ENCODE data around the gene SHCBP1L.

The SHCBP1L gene

DNA sequence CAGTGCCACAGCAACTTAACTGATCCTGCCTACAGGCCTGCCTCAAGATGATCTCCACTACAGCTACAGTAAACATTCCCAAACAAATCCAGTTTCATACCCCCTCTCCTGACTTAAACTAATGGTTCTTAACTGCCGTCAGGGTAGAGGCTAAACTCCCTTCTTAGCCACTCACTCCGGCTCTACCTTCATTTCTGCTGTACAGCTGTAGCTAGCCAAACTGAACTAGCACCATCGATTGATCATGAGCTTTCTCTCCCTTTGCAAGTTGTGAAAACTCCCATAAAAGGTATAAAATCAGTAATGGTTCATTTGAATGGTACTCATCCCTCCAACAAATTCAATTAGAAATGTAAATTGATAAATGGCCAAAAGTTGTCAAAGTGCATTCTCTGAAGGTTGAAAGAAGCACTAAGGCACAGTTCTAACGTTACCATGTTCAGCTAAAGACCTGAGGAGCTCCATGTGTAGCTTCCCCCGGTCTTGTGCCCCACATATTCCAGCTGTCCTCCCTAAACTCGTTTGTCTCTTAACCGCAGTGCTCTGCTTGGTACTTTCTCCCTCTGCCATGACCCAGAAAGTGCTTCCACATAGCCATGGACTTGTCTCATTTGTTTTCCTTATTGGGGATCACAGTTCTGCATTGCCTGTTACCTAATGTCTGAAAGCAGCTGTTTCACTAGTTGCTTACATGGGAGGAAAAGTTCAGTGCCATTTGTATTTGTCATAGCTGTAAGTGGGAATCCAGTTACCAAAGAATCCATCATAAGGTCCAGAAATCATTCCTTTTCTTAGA is 64.0 kb downstream of the SHCBP1L start:
- DNase-seq = no peak

DNA sequence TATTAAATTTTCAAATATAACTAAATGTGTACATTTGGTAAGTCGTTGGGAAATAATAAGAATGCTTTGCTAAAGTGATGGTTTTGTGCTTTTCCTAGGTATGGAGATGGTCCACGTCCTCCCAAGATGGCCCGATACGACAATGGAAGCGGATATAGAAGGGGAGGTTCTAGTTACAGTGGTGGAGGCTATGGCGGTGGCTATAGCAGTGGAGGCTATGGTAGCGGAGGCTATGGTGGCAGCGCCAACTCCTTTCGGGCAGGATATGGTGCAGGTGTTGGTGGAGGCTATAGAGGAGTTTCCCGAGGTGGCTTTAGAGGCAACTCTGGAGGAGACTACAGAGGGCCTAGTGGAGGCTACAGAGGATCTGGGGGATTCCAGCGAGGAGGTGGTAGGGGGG is 66.0 kb downstream of the SHCBP1L start:
- no peak for DNase-seq

DNA sequence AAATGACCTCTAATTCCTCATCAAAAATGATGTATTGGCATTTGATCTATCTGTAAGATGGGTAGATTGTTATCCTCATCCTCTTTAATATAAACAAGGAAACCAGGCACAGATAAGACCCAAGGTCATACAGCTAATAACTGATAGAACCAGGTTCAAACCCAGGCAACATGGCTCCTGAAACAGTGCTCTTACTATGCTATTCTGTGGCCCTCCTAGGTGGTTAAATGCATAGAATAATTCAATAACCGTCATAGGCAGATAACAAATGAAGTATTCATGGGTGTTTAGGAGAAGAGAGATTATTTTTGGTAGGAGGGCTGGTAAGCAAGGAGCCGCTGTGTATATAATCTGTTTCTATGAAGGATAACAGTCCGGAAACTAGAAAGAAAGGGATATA is 67.4 kb downstream of the SHCBP1L start:
- DNase-seq = no peak

DNA sequence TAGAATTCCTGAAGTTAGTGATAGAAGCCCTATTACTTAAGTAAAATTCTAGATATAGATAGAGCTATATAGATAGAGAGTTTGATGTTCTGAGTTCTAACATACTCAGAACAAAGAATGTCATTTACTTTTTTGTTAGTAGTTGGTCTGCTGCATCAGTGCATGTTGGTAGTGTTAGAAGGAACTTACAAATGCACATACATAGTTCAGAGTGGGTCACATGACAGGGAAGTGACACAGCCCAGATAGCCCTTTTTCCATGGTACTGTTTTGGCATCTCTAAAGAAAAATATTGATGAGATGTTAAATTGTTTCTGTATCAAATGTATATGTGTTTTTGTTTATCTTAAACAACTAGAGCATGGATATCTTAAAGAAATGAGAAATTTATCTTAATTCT is 68.1 kb downstream of the SHCBP1L start:
- no peak for DNase-seq

DNA sequence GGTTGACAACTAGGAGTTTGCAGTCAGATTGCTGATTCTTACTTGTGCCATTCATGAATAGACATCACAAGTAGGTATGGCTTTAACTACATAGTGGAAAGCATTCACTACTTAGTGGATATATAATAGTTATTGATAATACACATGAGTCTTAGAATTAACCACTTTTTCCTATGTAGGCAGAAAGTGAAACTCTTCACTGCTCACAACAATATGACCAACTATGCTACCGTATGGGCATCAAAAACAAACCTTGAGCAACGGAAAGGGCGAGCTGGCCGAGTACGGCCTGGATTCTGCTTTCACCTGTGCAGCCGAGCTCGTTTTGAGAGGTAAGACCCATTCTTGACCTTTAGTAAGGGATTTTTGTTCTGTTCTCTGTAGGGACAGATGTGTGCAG is 75.1 kb downstream of the SHCBP1L start:
- no peak for DNase-seq

DNA sequence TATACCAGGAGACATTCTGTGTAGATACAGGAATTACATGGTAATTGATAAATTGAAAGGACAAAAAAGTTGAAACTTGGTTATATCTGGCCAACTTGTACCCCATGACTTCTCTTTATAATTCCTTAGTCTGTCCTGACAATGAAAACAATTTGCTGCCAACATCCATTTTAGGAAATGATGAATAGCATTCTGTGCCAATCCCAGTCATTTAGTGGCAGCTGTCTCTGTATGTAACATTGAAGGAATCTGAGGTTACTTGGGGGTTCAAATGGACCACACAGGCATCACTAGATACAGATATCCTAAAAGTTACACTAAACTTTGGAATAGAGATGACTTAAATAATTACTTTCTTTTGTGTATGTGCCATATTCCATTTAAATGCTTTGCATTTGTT is 75.6 kb downstream of the SHCBP1L start:
- DNase-seq = no peak

DNA sequence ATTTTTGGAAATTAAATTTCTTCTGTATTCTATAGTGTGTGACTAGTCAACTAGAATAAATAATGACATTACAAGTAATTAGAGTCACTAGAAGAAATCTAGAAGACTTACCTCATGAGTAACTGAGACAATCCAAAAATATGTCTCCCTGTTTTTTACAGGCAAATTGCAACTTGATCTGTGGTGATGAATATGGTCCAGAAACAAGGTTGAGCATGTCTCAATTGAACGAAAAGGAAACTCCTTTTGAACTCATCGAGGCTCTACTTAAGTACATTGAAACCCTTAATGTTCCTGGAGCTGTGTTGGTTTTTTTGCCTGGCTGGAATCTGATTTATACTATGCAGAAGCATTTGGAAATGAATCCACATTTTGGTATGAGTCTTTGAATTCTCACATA is 77.1 kb downstream of the SHCBP1L start:
- DNase-seq = no peak

DNA sequence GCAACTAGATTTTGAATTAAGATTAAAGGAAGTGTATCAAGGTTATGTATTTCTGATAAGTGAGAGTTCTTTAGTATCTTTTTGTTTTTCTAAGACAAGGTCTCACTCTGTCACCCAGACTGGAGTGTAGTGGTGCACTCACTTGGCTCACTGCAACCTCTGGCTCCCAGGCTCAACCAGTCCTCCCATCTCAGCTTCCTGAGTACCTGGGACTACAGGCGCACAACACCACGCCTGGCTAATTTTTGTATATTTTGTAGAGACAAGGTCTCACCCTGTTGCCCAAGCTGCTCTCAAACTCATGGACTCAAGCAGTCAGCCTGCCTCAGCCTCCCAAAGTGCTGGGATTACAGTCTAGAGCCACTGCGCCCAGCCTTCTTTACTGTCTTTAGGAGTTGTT is 80.1 kb downstream of the SHCBP1L start:
- no peak for DNase-seq

DNA sequence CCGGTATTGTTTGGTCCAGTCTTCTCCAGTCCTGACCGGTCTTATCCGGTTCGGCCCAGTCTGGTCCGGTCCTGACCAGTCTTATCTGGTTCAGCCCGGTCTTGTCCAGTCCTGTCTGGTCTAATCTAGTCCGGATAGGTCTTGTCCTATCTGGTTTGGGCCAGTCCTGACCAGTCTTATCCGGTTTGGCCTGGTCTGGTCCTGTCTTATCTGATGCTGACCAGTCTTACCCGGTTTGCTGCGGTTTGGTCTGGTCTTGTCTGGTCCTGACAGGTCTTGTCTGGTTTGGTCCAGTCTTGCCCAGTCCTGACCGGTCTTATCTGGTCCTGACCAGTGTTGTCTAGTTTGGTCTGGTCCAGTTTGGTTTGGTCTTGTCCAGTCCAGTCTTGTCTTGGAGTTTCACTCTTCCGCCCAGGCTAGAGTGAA is 83.7 kb downstream of the SHCBP1L start:
- no peak for DNase-seq

DNA sequence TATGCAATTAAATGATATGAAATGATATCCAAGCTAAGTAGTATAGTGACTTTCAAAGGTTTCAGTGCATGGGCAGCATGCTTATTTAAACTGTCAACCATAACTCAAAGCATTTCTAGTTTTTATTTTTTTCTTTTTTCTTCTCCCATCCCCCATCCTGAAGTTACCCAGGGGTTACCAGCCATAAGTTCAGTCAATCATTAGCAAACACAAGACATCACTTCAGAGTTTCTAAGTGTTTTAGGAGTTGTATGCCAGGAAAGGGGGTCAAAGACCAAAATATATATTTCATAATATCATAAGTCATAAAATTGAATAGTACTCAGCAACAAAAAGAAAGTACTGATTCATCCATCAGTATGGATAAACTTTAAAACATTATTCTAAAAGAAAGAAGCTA is 85.1 kb downstream of the SHCBP1L start:
- DNase-seq = no peak

DNA sequence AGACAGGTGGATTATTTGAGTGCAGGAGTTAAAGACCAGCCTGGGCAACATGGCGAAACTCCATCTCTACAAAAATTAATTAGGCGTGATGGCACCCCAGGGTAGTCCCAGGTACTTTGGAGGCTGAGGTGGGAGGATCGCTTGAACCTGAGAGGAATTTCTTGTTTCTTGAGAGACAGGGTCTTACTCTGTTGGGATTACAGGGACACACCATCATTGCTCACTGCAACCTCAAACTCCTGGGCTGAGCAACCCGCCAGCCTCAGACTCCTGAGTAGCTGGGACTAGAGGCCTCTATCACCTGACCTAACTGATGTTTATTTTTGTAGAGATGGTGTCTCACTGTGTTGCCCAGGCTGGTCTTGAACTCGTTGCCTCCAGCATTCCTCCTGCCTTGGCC is 89.0 kb downstream of the SHCBP1L start:
- DNase-seq = no peak

DNA sequence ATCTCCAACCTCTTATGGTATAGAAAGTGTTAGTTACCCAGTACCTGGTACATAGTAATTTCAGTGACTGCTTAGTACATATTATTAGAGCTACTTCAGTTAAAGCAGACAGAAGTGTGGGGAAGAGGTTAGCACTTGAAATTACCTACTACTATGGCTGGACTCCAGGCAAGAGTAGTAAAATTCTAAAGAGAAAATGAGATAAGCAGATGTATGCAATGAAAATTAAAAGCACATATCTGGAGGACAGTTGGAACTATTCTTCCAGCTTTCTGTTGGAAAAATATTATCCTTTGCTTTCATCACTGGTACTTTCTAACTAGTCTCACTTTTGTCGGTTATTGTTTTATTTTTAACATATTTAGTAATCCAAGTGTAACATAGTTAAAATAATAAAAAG is 90.1 kb downstream of the SHCBP1L start:
- no peak for DNase-seq

DNA sequence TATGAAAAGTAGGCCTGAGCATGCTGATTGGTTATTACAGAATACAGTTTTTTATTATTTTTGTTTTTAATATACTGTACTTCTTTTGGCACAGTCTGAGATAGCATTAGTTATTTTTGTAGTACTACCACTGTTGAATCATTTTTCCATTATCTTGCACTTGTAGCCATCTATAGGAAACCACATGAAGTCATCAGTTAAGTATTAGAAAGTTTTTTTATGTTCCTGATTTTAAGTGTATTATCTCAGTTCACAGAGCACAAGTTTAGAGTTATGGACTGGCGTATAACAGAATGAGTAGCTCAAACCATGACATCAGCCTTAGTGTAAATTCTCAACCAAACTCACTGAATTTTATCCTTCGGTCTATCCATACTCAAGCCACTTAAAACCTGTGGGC is 91.0 kb downstream of the SHCBP1L start:
- no peak for DNase-seq

DNA sequence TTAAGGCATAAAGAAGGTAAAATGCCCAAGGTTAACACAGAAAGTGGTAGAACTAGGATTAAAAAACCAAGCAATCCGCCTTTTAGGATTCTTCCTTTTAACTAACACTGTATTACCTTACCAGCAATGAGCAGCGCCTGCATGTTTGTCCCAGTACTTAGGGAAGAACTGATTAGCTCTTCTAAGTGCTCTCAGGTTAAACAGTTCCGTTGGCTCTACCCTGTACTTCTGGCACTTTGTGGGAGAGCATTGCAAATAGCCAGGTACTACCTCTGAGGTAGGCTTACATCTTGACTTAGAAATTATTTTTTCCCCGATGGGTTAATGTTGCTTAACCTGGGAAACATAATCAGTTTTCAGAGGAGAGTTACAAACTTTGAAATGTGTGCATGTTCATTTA is 92.3 kb downstream of the SHCBP1L start:
- DNase-seq = no peak

DNA sequence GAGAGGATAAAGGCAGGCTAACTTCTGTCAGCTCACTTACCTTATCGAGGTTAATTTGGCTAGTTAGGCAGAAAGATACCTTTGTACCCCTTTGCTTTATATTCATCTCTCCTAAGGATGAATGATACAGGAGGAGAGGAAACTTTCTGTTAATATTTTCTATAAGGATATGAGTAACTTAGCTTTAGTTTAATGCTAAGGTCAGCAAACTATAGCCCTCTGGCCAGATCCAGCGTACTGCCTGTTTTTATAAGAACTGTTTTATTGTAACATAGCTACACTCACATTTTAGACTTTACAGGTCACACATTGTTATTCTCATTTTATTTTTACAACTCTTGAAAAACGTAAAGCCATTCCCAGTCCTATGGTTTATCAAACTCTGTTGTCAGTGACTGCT is 95.8 kb downstream of the SHCBP1L start:
- no peak for DNase-seq

DNA sequence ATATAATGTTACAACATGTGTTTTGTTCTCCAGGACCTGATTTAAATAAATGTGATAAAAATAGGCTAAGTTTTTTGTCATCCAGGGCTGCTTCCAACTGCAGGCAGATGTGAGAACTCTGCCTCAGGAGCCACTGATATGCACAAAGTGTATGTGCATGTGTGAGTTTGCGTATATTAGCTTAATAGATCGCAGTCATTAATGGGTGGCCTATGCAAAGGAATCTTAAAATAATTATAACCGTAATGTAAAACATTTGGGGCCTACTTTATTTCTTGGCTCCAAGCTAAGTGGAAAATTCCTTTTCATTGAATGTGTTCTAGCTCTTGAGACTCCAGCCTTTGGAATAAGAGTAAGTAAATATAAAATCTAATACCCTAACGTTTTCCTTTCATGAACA is 97.1 kb downstream of the SHCBP1L start:
- no peak for DNase-seq

DNA sequence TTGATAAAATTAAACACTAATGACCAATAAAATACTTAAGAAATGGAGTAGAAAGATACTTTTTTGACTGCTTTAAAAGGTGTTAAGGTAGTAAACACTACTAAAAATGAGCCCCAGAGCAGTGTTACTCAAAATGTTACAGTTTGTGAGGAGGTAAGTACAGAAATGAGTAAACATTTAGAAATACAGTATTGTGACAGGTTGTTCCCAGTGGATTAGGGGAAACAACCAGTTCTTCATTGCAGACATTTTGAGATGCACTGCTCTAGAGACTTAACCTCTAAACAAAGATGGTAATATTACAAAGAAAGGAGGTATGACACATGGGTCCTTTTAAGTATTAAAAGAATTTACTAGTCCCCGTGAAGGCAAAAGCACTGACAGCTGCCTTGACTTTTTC is 101.1 kb downstream of the SHCBP1L start:
- no peak for DNase-seq

DNA sequence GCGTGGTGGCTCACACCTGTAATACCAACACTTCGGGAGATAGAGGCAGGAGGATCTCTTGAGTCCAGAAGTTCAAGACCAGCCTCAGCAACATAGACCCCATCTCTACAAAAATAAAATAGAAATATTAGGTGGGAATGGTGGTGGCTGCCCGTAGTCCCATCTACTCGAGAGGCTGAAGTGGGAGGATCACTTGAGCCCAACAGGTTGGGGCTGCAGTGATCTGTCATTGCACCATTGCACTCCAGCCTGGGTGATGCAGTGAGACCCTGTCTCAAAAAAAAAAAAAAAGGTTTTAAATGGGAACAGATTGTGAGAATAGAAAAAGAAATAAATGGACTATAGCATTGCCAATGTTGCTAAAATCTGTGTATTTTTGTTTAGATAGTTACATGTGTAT is 102.6 kb downstream of the SHCBP1L start:
- no peak for DNase-seq

All from NCI-H748 treated with DMSO at 0.1 percent for 48 hours (cell line).